Measurements from ENCODE around the gene KBTBD13.

KBTBD13 gene

GRCh38 chr15:65051266-65051665, 25.3 kb upstream of the KBTBD13 start:
- no peak for DNase-seq (ENCODE audit: low spot score)

DNA sequence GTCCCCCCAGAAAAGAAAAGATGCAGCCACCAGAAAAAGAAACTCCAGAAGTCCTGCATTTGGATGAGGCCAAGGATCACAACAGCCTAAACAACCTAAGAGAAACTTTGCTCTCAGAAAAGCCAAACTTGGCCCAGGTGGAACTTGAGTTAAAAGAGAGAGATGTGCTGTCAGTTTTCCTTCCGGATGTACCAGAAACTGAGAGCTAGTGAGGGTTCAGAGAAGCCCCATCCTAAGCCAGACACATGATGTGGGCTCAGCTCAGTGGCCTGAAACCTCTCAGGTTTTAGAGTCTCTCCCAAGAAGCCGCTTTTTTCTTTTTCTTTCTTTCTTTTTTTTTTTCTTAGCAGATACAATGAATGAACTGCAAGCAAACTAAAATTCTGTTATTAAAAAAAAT, 23.6 kb upstream of the KBTBD13 start:
- no peak for DNase-seq (ENCODE audit: low spot score)

GRCh38 chr15:65054333-65055200, 22.0 kb upstream of the KBTBD13 start:
- DNase-seq (ENCODE audit: low spot score) = peak; percentile 86

- no peak for DNase-seq (ENCODE audit: low spot score)
Observed at GRCh38 chr15:65055201-65055870, 21.2 kb upstream of the KBTBD13 start.

GRCh38 chr15:65056106-65056505, 20.4 kb upstream of the KBTBD13 start:
- no peak for DNase-seq (ENCODE audit: low spot score)

GRCh38 chr15:65056868-65057548, 19.5 kb upstream of the KBTBD13 start:
- no peak for DNase-seq (ENCODE audit: low spot score)

DNA sequence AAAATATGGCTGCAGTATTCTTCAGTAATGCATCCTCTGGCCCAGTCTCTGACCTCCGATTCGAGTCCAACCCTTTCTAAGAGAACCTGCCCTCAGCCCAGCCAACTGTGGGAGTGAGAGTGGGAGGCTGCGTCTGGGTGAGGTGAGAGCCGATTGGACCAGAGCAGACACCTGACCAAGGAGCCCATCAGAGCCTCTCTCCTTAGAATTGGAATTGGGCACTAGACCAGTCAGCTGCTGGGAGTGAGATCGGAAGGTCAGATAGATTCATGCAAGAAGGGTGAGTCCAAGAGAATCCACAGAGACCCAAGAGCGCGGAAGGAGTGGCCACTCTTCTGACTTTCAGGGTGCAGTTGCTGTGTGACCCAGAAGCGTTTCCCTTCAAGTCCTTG, 19.0 kb upstream of the KBTBD13 start:
- DNase-seq (ENCODE audit: low spot score) = no peak

DNA sequence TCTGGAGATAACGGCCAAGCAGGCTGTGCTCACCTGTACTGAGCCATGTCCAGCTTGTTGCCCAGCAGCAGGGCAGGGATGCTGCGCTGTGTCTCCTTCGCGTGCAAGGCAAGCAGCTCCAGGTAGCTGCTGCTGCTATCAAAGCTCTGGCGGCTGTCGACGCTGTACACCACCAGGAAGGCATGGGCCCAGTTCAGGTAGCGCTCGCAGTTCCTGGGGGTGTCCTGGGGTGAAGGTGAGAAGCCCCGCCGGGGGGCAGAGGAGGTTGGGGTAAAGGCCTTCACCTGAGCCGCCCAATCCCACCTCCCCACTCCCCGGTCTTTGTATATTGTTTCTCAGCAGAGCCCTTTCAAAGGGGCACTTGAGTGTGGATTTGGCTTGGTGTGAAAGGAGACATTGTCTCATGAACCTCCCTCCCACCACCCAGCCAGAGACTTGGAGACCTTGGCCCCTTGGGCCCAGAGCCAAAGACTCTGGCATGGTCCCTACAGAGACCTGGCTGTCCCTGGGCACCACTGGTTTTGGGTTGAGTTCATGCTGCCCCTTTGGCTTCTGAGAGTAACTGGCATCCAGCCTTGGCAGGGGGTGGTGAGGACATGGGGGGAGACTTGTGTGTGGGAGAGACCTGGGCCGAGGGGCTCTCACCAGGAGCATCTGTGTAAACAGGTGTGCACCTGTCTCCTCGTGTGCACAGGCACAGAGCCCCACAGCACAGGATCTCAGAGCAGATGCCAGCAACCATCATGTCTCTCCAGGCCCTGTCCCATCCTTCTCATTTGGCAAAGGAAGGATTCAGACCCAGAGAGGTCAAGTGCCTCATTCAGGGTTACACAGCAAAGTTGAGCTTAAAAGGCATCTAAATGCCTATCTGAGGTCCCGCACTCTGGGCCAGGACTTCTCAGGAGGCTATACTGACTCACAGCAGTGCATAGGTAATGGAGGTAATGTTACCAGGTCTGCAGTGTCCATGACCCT, 17.9 kb upstream of the KBTBD13 start:
- DNase-seq (ENCODE audit: low spot score) = no peak

GRCh38 chr15:65059369-65059750, 17.2 kb upstream of the KBTBD13 start:
- no peak for DNase-seq (ENCODE audit: low spot score)

DNA sequence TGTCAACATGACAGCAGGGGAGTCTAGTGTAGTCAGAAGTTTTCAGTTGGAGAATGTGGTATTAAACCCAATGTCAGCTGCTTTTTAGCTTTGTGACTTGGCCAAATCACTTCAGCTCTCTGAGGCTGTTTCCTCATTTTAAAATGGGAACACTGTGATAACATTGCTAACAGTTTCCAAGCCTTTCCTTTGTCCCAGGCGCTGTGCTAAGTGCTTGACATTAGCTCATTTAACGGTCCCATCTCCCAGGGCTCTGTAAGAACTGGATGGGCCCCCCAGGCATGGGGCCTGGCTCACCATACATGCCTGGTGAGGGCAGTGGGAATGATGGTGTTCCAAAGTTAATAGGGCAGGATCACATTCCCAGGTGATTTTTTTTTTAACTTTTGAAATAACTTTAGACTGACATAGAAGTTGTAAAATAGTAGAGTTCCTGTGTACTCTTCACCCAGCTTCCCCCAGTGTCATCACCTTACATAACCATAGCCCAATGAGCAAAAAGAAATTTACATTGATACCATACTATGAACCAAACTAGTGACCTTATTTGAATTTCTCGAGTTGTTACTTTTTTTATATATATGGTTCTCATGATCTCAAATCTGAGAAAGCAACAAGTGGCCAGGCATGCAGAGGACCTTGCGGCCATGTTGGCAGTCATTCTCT, 16.5 kb upstream of the KBTBD13 start:
- DNase-seq (ENCODE audit: low spot score) = no peak

DNA sequence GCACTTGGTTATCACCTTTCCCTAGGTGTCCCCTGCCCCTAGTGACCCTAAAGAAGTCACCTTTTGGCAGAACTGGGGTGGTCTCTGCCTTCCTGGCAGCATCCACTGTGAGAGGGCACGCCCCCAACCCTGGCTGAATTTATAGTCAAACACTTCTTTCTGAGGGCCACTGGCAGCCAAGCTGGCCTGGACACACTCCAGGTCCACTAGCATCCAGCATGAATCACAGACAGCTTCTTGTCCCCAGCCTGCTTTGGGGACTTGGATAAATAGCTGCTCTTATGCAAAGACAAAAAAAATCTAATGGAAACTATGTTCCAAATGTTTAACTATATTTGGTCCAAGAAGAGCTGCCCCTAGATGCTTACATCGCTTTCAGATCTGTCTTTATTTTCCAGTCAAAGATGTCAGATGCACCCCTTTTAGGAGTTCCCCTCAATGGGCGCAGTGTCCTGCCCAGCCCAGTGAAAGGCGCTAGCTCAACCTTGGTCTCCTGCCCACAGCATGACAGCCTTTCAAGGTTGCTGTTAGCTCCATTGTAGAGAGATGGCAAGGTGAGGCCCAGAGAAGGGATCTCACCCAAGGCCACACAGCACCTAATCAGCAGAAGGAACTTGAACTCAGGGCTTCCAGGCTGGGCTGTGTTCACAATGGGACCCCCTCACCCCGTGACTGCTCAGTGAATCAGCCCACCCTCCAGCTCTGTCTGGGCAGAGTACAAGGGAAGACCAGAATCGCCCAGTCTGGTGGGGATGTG, 15.7 kb upstream of the KBTBD13 start:
- no peak for DNase-seq (ENCODE audit: low spot score)

DNA sequence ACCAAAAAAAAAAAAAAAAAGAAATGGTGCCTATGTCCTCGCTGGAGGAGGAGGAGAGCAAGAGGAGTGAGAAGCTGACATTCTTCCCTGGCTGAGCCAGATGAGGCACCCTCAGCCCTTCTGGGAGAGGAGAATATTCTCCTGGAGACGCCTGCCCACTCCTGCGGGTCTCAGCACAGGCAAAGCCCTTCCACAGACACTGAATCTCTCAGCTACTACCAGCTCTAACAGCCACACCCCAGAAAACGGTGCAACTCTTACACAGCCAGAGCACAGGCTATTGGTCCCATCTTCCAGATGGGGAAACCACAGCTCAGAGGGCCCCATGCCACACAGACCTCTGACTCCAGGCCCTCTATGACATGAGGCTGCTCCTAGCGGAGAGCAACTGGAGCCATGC, 14.5 kb upstream of the KBTBD13 start:
- no peak for DNase-seq (ENCODE audit: low spot score)

- DNase-seq (ENCODE audit: low spot score) = no peak
Observed at GRCh38 chr15:65062726-65063125, 13.8 kb upstream of the KBTBD13 start.

DNA sequence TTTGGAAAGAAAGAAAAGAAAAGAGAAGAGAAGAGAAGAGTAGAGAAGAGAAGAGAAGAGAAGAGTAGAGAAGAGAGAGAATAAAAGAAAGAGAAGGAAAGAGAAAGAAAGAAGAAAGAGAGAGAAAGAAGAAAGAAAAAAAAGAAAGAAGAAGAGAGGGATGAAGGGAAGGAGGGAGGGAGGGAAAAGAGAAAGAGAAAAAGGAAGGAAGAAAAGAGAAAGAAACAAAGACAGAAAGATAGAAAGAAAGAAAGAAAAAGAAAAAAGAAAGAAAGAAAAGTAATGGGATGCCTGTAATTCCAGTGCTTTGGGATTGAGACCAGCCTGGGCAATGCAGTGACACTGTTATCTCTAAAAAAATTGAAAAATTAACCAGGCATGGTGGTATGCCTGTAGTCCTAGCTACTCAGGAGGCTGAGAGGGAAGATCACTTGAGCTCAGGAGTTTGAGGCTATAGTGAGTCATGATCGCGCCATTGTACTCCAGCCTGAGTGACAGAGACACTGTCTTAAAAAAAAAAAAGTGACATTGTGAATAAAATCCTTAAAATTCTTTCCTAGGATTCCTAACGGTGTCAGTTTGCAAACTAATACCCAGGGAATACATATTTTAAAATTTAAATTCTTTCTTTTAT, 10.4 kb upstream of the KBTBD13 start:
- DNase-seq (ENCODE audit: low spot score) = no peak

GRCh38 chr15:65066635-65067316, 9.8 kb upstream of the KBTBD13 start:
- DNase-seq (ENCODE audit: low spot score) = peak; percentile 31

DNA sequence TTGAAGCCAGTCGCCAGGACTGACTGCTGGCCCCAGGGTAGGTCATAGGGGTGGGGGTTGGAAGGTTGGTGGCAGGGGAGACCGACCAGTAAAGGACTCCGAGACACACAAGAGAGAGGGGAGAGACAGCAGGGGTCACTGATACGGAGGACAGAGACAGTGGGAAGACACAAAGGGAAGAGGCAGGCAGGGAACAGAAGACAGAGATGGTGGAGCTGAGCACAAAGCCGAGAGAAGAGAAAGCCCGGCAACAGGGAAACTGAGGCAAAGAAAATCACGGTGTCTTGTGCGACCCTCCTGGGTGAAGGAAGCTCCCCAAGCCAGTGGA, 9.3 kb upstream of the KBTBD13 start:
- no peak for DNase-seq (ENCODE audit: low spot score)

DNA sequence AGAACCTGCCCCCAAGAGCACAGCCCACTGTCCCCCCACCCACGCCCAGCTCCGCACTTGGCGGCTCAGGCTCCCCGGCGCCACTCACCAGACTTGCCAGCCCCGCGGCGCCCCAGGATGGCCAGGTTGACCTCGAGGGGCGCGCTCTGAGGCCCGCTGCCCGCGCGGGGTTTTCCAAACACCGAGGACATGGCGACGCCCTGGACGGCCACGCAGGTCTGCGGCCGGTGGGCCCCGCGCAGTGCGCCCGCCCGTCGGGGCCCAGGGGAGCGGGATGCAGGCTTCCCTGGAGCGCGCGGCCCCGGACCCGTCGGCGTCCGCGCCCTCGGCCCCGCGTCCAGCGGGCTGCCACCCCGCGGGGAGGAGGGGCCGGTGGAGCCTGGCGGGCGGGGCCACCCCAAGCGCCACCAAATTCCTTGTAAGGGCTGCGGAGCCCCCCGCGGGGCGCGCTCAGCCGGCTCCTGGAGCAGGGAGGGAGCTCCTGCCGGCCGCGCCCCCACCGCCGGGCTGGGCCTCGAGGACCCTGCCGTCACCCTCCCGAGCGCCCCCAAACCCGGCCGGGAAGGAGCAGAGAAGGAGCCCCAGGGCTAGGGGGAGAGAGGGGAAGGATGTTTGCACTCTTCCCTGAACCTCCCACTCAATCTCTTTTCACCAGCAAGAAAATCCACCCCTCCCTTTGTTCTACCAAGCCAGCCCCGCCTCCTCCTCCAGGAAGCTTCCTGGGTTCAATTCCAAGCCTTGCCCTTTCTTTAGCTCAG, 8.7 kb upstream of the KBTBD13 start, which contains the start of gene RASL12:
Gene RASL12, minus strand, starts transcription at position 347 of the 758 bp plus-strand sequence. Its CDS starts 156 bp downstream, at position 191.
- peak; percentile 89 for DNase-seq (ENCODE audit: low spot score)

- no peak for DNase-seq (ENCODE audit: low spot score)
Observed at GRCh38 chr15:65068403-65068788, 8.2 kb upstream of the KBTBD13 start.

DNA sequence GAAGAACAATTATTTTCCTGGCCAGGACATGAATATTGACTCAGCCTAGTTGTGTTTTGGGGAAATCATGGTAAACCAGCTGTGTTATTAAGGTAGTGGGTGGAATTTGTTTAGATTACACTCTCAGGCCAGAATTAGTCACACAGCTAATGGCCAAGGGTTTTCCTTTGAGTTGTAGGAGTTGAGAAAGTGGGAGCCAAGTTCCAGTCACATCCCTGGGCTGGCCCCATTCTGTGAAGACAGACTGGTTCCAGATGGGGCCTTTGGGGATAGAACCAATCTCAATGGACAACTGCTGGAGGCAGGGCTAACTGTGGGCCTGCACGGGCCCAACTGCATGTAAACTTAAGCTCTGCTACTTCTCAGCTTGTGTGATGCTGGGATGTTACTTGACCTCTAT, 7.4 kb upstream of the KBTBD13 start:
- no peak for DNase-seq (ENCODE audit: low spot score)

Data from iPS-NIHi11 (cell line).